Endometrial microvascular endothelial cells (primary cell): ENCODE measurements around the gene XYLT1. TPM values are rescaled to one million over a fixed set of nuclear protein-coding genes. Genes with fewer than 3 reads are reported as not detected.

Source experiments
- in situ Hi-C: cut with HindIII; loops from 2 replicates; pipeline ENCODE4 v1.10.0; 2017; ENCODE audit warnings: low sequenced_read_pairs, low pct_unique_long_range_greater_than_20kb; ENCODE audit errors: inconsistent ontology term
- total RNA-seq: library from RNA; depleted of rRNA; stranded (reverse); fragments of >200 nt; gene quantifications from one replicate; pipeline ENCODE4 v1.2.3, GENCODE V29; 2015; ENCODE audit errors: inconsistent ontology term

The XYLT1 gene
- total RNA-seq, 1 donor from 2014 or later = 0.09 TPM

- in situ Hi-C loops = no loop called here
Observed at GRCh38 chr16:17367923-17368322, 102.8 kb downstream of the XYLT1 start.

DNA sequence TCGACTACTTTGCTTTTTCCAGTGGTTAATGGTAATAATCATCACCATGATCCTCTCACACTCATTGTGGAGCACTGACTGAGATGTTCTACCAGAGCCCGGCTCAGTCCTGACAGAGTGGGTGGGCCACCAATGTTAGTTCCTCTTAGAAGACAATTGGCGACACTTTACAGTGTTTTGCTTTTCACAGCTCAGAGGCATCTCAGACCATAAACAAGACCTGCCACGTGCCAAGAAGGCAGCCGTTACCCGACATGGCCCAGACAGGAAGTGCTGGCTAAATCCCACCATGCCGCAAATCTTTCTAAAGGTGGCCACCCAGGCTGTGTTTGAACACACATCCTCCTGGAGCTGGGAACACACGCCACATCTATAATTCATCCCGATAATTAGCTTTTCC, 103.7 kb downstream of the XYLT1 start:
- in situ Hi-C loops = no loop called here

- in situ Hi-C loops = no loop called here
Observed at GRCh38 chr16:17366299-17366961, 104.3 kb downstream of the XYLT1 start.

DNA sequence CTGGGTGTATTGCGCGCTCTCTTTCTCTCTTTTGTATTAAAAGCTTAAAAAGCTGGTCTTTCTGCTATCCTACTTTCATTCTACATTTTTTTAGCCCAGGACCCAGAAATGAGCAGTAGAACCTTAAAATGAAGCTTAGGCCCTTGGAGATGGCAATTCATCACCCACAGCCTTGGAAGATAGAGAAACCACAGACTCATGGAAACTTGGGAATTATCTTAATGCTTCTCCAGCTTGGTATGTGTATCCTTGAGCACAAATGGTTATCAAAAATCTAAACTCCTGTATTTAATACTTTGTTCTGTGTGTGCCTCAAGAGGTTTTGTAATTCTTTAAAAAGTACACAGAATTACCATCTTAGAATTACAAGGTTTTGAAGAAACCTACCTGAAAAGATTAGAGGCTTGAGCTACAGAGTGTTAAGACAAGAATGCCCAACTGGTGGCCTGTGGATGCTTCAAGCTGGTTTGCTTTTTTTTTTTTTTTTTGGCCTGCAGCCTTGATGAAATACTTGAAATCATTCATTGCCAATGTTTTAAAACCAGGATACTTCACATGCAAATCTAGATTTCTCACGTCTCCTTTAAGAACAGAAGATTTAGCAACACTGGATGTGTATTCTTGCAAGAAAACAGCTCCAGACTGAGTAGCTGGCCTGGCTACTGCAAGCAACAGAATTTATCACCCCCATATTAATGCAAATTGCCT, 105.0 kb downstream of the XYLT1 start:
- in situ Hi-C loops = no loop called here

DNA sequence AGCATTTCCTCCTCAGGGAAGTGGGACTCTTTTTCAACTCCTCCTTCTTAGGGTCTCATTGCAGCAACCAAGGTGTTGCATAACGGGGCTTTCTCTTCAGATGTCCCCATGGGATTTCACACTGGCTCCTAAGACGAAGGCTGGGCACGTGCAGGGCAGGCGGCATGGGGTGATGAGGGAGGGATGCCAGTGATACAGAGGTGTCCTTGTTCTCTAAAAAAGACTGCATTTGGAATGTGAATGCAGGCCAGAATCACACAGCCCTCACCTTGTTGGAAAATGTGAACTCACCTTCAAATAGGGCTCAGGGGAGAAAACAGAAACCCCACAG, 105.6 kb downstream of the XYLT1 start:
- in situ Hi-C loops = no loop called here

DNA sequence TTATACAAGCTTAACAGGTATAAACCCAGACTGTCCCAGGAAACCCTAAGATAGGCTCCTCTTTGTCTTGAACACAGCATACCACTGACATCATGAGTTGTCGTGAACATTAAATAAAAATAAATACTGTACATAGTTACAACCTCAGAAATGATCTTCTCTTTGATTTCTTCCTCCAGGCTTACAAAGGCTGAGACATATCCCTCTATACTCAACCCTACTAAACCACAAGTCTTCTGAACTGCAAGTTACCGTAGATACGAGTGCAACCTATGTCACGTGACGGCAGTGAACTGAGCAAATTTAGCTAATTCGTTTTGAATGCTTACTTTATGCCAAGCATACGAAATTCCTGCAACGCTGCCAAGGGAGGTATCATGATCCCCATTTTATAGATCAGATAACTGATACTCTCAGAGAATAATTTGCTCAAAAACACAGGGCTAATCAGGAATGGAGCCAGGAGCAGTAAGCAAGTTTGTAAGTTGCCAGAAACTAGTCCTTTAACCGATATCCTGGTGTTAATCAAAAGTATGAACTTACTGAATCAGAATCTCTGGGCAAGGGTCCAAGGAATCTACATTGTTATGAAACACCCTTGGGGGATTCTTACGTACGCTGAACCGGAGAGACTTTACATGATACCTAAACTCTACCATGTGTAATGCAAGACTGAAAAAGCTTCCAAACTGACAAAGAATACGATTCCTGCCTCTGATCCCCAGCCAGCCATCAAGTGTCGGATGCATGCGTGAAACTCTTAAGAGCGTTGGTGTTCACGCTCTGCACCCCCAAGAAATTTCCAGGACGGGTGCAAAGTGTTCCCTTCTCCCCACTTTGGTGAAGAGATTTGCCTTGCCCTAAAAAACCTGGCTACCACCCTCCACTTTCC, 106.2 kb downstream of the XYLT1 start:
- in situ Hi-C loops = no loop called here

DNA sequence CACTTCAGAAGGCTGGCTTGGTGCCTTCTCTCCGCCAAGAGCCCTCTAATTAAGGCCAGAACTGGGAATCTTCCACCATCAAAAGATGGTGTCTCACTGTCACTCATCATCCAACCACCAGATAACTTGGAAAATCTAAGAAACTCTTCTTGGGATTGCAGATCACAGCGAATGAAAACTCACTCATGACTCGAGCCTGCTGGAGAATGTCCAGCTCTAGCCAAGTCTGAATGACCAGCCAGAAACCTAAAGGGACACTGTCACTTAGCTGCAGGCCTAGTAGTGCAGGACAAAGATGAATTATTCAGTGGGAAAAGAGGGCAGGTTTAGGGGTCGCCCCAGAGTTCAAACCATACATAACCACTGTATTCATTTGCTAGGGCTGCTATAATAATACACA, 107.8 kb downstream of the XYLT1 start:
- in situ Hi-C loops = no loop called here

- in situ Hi-C loops = no loop called here
Observed at GRCh38 chr16:17362183-17362582, 108.6 kb downstream of the XYLT1 start.

DNA sequence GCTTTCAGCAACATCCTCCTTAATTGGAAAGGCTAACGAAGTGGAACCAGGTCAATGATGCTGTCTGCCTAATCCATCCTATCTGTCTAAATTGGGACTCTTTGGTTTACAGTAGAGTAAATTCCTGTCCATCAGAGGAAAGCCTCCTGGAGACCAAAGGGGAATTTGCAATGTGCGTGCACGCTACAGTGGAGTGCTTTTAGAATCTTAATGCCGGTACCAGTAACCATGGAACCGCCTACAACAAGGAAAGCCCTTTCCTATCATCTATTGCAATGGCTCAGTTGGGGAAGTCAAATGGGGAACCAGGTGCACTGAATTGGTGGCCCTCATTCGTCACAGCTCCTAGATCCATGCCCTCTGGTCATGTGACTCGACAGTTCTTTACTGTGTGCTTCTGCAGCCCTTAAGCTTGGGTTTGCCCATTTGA, 110.1 kb downstream of the XYLT1 start:
- in situ Hi-C loops = no loop called here

DNA sequence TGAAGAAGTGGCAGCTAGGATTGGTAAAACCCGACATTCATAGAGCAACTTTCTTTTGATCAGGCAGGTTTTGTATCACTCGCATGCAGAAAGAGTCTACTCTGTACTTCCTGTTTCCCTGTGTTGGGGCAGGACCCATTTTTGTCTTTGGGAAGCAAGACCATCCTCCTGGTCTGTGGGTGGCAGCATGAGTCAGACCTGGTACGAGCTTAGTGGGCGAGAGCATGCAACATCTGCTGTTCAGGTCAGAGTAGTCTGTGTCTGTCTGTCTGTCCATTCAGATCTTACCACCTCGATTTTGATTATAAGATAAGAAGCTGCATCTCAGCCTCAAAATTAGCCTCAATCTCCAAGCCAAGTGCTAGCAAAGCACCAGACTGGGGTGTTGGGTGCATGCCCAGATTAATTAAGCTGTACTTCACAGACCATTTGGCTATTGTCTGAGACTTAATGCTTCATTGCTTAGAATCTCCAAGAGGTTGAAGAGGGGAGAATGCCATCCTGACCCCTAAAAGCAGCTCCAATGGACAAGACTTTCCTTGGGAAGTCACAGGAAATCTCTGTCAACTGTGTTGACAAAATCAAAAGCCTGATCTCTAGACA, 110.9 kb downstream of the XYLT1 start:
- in situ Hi-C loops = no loop called here

DNA sequence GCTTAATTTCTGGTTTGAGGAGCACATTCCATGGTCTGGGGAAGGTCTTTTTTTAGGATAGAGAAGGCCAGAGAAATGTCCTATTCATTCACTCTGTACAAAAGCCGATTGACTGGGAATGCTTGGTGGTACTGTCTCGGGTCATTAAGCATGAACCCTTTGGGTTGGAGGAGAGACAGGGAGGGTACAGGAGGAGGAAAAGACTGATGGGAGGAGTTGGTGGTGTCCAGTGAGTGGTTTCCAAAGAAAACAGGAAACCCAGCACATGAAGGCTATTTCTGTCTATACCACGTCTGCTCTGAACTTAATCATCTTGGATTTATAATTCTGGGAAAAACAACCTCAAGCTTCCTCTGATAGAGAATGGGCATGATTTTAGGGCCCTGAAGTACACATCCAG, 111.9 kb downstream of the XYLT1 start:
- in situ Hi-C loops = no loop called here

GRCh38 chr16:17358355-17358754, 112.4 kb downstream of the XYLT1 start:
- in situ Hi-C loops = no loop called here

DNA sequence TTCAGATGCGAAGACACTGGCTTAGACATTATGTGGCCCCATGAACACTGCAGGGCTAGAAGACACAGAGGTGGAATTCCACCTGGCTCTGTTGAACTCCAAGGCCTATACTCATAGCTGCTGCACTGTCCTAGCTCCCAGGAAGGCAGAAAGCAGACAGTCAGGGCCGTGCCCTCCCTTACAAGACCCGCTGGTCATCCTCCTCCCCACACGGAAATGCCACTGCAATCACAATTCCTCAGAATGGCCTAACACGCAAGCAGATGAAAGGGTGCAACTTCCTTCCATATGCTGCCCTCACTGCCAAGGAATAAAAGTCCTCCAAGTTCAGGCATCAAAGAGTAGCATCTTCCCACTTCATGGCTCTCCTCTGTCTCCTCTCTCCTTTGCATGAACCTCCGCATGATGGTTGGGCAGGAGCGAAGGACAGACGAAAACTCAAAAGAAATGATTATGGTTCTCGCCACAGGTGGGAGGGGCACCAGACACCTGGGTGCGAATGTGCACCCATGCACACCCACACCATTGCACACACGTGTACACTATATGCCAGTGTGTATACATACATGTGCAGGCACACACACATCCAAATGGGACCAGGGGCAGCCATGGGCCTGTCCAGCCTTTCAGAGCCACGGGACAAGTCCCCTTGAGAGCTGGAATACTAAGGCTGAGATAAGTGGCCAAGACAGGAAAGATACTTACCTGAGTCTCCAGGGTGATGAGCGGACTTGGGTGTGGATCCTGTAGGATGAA, 113.3 kb downstream of the XYLT1 start:
- in situ Hi-C loops = no loop called here

DNA sequence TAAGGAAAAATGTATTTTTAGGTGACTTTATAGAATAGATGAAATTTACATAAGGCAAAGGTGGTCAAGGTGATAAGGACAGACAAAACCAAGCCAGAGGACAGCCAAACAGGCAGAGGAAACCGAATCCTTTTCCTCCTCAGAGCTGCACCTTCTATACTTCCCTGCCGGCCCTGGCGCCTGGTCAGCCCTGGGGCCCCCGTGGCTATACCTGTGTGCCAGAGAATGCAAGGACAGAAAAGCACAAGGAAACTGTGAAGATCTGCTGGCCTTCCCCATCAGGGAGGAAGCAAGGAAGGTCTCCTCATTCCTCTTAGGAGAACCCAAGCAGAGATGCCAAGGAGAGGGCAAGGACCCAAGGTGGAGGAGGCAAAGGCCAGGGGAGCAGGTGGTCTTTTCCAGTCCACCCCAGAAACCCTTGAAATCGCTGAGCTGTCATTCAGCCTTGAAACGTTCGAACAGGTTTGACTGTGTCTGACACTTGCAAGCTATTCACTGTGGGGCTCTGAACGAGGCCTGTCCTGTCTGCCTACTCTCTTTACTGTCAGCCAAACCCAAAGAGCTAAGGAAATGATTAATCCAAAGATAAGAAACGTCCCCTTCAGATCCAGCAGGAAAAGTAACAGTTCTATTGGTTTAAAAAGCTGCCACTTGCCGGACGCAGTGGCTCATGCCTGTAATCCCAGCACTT, 114.4 kb downstream of the XYLT1 start:
- in situ Hi-C loops = no loop called here

DNA sequence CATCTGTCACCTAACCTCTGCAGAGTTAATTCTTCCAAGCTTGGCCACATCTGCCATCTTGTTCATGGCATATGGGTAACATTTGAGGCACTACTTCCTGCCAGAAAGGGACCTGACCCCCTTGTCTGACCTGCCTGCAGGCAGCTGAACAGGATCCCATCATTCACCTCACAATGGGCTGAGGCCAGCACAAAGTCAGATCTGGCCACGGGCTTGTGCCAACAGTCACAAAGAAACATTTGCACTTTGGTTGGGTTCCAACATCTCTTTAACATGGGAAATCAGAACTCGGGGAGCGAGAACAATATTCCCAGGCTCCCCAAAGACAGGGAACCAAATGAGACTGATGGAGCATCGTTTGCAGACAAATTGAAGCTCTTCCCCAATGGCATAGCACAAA, 116.1 kb downstream of the XYLT1 start:
- in situ Hi-C loops = no loop called here

DNA sequence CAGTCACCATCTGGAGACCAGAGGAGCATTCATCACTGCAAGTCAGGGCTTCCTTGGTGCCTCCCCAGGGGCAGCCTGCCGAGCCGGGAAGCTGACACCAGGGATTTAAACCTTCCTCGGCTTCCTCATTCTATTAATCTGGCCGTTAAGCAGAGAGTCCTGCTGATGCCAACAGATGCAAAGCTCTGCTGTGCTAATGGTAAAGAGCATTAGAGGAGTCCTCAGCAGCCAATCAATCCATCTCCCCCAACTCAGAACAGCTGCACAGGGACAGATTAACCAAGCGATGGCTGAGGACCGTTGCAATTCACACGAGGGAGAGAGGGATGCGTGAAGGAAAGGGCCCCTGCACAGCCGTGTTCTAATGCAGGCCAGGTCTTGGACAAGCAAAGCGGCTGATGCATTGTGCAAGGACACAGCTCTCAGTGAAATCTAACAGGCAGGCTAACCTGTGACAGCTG, 116.6 kb downstream of the XYLT1 start:
- in situ Hi-C loops = no loop called here

- in situ Hi-C loops = no loop called here
Observed at GRCh38 chr16:17353561-17353960, 117.2 kb downstream of the XYLT1 start.

GRCh38 chr16:17351441-17352035, 119.2 kb downstream of the XYLT1 start:
- in situ Hi-C loops = no loop called here
